ENCODE data around the gene KCNG2.

DNA sequence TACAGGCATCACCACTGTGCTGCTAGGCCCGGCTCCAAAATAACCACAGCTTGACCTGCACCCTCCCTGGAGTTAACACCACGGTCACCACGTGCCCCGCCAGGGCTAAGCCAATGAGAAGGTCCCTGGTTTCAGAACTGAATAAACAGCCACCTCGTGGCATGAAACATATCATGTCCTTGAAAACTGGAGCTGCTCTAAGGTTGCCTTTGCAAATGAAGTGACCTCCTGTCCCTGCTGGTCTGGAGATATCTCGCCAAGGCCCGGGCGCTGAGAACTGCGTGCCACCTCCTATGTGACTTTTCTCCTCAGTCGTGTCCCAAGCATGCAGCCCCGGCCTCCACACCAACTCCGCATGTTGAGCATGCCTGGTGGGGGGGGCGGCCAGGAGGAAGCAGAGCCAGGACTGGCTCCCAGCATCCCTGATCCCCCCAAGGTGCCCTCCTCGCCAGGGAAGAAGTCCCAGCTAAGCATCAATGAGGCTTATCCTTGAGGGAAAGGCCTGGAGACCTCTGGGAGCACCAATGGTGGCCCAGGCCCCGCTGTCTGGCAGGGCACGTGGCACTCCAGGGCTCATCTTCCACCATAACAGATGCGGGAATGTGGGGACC lies 16.3 kb upstream of the KCNG2 start:
- TF ChIP-seq, protein P1, sequence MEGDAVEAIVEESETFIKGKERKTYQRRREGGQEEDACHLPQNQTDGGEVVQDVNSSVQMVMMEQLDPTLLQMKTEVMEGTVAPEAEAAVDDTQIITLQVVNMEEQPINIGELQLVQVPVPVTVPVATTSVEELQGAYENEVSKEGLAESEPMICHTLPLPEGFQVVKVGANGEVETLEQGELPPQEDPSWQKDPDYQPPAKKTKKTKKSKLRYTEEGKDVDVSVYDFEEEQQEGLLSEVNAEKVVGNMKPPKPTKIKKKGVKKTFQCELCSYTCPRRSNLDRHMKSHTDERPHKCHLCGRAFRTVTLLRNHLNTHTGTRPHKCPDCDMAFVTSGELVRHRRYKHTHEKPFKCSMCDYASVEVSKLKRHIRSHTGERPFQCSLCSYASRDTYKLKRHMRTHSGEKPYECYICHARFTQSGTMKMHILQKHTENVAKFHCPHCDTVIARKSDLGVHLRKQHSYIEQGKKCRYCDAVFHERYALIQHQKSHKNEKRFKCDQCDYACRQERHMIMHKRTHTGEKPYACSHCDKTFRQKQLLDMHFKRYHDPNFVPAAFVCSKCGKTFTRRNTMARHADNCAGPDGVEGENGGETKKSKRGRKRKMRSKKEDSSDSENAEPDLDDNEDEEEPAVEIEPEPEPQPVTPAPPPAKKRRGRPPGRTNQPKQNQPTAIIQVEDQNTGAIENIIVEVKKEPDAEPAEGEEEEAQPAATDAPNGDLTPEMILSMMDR (IDR thresholded peaks at IDR 0.05) = no peak
- TF ChIP-seq POLR2A (IDR thresholded peaks at IDR 0.05) = no peak
